Measurements from ENCODE around the gene ALOX5.
A peak's percentile ranks its signal among the peaks of the same experiment; 100 is the strongest.

Gene ALOX5

DNA sequence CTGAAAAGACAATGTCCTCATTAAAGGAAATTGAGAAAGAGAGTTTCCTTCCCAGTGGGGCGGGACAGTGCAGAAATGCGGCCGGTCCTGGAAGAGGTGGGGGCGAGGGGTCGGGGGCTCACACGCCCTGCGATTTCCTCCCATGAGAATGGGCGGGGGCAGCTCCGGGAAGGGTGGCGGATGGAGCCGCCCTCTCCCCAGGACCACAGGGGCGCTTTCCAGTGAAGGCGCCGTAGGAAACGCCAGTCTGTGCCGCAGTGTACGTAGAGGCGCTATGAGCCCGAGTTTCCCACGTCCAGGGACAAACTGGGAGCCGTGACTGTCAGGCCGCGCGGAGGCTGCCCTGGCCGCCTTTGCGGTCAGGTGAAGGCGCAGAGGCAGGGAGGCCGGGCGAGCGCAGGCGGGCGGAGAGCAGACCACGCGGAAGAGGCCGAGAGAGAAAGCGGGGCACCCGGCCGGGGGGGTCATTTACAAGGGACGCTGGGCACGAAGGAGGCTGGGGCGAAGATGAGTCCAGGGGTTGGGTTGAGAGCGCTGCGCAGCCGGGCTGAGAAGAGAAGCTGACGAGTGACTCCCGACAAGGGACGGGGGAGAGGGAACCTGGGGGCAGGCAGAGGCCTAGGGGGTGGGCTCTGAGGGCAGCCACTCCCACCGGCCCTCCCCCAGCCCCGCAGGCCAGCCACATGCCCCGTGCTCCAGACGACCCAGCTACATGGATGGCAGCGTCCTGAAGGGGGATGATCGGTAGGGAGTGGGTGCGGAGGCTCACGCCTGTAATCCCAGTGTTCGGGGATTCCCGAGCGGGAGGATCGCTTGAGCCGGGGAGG is 45.0 kb downstream of the ALOX5 start:
- H3K4me3 ChIP-seq (ENCODE audit: low read length, poor library complexity, severe bottlenecking), result peak overlapping the region; percentile 72

GRCh38 chr10:45419676-45420025 is 45.6 kb downstream of the ALOX5 start:
- no peaks in the 10 kb centered on the region for H3K27me3 ChIP-seq (ENCODE audit: insufficient read depth, low read length, poor library complexity, severe bottlenecking)
- no peak for TF ChIP-seq EZH2phosphoT487 (IDR thresholded peaks at IDR 0.05; ENCODE audit: borderline replicate concordance)
- no peak for TF ChIP-seq CTCF (conservative IDR thresholded peaks at IDR 0.05; ENCODE audit: low read length)
- peaks cover 18% of the 10 kb centered on the region for H3K4me1 ChIP-seq (ENCODE audit: insufficient read depth, low read length, poor library complexity, severe bottlenecking)
- no peaks in the 10 kb centered on the region for H3K36me3 ChIP-seq (ENCODE audit: insufficient read depth, low read length)
- H3F3A ChIP-seq (ENCODE audit: low read depth), result no peaks in the 10 kb centered on the region
- H3K9me2 ChIP-seq (replicated peaks; ENCODE audit: low read depth, low read length), result no peaks in the 10 kb centered on the region
- H3K4me3 ChIP-seq (ENCODE audit: low read length, poor library complexity, severe bottlenecking), result peak overlapping the region; percentile 72
- peak overlapping the region; percentile 83; the same call in 1 of the 2 replicates for H2AFZ ChIP-seq (ENCODE audit: low read length)
- H3K79me2 ChIP-seq (ENCODE audit: insufficient read depth, low read length), result no peaks in the 10 kb centered on the region
- H4K20me1 ChIP-seq (ENCODE audit: insufficient read depth, low read length, poor library complexity, severe bottlenecking), result no peaks in the 10 kb centered on the region
- H3K9me3 ChIP-seq (ENCODE audit: insufficient read depth, low read depth, low read length), result no peaks in the 10 kb centered on the region
- H3K4me2 ChIP-seq (ENCODE audit: low read depth, low read length, poor library complexity, severe bottlenecking), result peak overlapping the region; percentile 68
- peak overlapping the region; percentile 66 for H3K9ac ChIP-seq (ENCODE audit: low read depth, low read length, poor library complexity, severe bottlenecking)

More for the DNA sequence above, 45.0 kb downstream of the ALOX5 start:
- Histone ChIP-seq H3F3A (ENCODE audit: low read depth) (no peaks in the 10 kb centered on the region), H3K9ac (ENCODE audit: low read depth, low read length, poor library complexity, severe bottlenecking) (peak overlapping the region; percentile 66), H3K4me1 (ENCODE audit: insufficient read depth, low read length, poor library complexity, severe bottlenecking) (peaks cover 17% of the 10 kb centered on the region), H2AFZ (ENCODE audit: low read length) (peak overlapping the region; percentile 83), H3K36me3 (ENCODE audit: insufficient read depth, low read length) (no peaks in the 10 kb centered on the region), H3K9me3 (ENCODE audit: insufficient read depth, low read depth, low read length) (no peaks in the 10 kb centered on the region), H3K79me2 (ENCODE audit: insufficient read depth, low read length) (no peaks in the 10 kb centered on the region), H4K20me1 (ENCODE audit: insufficient read depth, low read length, poor library complexity, severe bottlenecking) (no peaks in the 10 kb centered on the region), H3K27me3 (ENCODE audit: insufficient read depth, low read length, poor library complexity, severe bottlenecking) (no peaks in the 10 kb centered on the region), H3K4me2 (ENCODE audit: low read depth, low read length, poor library complexity, severe bottlenecking) (peak overlapping the region; percentile 68), H3K9me2 (replicated peaks; ENCODE audit: low read depth, low read length) (no peaks in the 10 kb centered on the region)
- TF ChIP-seq EZH2phosphoT487 (IDR thresholded peaks at IDR 0.05; ENCODE audit: borderline replicate concordance) (no peak), CTCF (conservative IDR thresholded peaks at IDR 0.05; ENCODE audit: low read length) (no peak)

DNA sequence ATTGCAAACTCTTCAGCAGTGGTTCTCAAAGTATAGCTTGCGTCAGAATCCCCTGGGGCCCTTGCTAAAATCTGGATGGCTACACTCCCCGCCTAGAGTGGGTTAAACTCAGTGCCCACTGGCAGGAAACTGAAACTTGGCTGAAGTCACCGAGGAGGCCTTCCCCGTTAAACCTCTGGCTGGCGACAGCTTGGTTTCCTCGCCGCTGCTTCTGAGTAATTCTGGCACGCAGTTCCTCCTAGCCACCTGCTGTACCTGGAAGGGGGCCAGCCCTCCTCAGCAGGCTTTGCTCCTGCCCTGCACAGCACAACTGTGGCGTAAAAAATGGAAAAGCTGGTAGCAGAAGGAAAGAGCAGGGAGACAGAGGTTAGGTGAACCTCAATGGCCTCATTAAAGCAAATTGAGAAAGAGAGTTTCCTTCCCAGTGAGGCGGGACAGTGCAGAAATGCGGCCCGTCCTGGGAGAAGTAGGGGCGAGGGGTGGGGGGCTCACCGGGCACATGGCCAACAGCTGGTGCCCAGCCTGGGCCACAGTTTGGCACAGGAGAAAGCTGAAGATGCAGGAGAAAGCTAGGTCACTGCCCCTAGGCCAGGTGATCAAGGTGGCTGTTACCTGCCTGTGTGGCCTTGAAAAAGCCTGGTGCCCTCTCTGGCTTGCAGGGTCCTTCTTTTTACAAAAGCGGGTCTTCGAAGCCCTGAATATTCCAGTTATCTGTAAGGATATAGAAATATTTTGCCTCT is 46.6 kb downstream of the ALOX5 start:
- Histone ChIP-seq H3K4me3 (ENCODE audit: low read length, poor library complexity, severe bottlenecking) (peak overlapping the region; percentile 72), H3F3A (ENCODE audit: low read depth) (no peaks in the 10 kb centered on the region), H3K79me2 (ENCODE audit: insufficient read depth, low read length) (no peaks in the 10 kb centered on the region), H3K36me3 (ENCODE audit: insufficient read depth, low read length) (no peaks in the 10 kb centered on the region), H3K4me1 (ENCODE audit: insufficient read depth, low read length, poor library complexity, severe bottlenecking) (peaks cover 27% of the 10 kb centered on the region), H3K9ac (ENCODE audit: low read depth, low read length, poor library complexity, severe bottlenecking) (peak overlapping the region; percentile 66), H3K9me2 (replicated peaks; ENCODE audit: low read depth, low read length) (no peaks in the 10 kb centered on the region), H2AFZ (ENCODE audit: low read length) (peak overlapping the region; percentile 45; the same call in 1 of the 2 replicates), H3K9me3 (ENCODE audit: insufficient read depth, low read depth, low read length) (no peaks in the 10 kb centered on the region), H4K20me1 (ENCODE audit: insufficient read depth, low read length, poor library complexity, severe bottlenecking) (no peaks in the 10 kb centered on the region), H3K4me2 (ENCODE audit: low read depth, low read length, poor library complexity, severe bottlenecking) (peak overlapping the region; percentile 68), H3K27me3 (ENCODE audit: insufficient read depth, low read length, poor library complexity, severe bottlenecking) (no peaks in the 10 kb centered on the region)
- no peak for TF ChIP-seq EZH2phosphoT487 (IDR thresholded peaks at IDR 0.05; ENCODE audit: borderline replicate concordance)
- no peak for TF ChIP-seq CTCF (conservative IDR thresholded peaks at IDR 0.05; ENCODE audit: low read length)
